ENCODE data around the gene PCDHB11. TPM values are rescaled to one million over a fixed set of nuclear protein-coding genes. Genes with fewer than 3 reads are reported as not detected.
"Not testable (repeated sequence)": the region's sequence is repeated elsewhere in the genome, so short reads cannot be mapped to it uniquely, and the experiment has no call there.

PCDHB11 gene
- polyA plus RNA-seq (2011; rRNA removed) (0.16 and 0.25 TPM in 2 replicates), polyA minus RNA-seq (2011; rRNA and poly(A)+ RNA removed) (0.17 and 0.28 TPM in 2 replicates)

- Histone ChIP-seq H3K27me3 (ENCODE audit: control insufficient read depth, insufficient read depth, low read length) (no peaks in the 10 kb centered on the region), H3K9me3 (ENCODE audit: control insufficient read depth, insufficient read depth, low read length) (peaks cover 29% of the 10 kb centered on the region), H3K4me3 (ENCODE audit: low read depth, low read length) (no peak within 1 kb of the TSS), H3K27ac (ENCODE audit: low read depth, low read length) (no peak within 1 kb of the TSS)
- DNase-seq (ENCODE audit: low read depth, low spot score): no peak
- CTCF ChIA-PET: interaction anchor here (0.9 to 1.0 kb wide), 2 partner anchors 28 to 121 kb away, joined by 3 read pairs; partner anchors contain the start of gene TAF7
- POLR2A ChIA-PET: no interaction called here
- TF ChIP-seq CTCF (IDR thresholded peaks at IDR 0.05; ENCODE audit: low read depth, low read length): no peak
These were observed at the start of gene PCDHB11 for GRCh38 chr5:141199359-141200235. Gene PCDHB11 (plus strand): TSS chr5:141199627. CDS start chr5:141199775, 148 bp downstream.

DNA sequence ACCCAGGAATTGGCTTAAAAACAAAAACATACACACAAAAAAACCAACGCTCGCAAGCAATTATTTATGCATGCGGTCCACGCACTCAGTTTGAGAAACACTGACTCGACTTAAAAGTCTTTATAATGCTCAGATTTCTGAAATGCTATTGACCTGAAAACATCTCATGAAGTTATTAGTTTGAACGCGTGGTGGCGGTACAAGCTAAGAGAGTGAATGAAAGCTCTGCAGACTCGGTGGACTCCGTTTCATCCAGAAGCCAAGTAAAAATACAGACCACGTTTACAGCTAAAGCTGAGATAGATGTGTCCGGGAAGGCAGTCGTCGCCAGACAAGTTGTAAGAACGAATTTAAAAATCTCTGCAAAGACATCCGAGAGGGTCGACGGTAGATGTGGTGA lies 49.6 kb upstream of the PCDHB11 start, which contains the start of gene PCDHB6:
Gene PCDHB6, plus strand, starts transcription at position 246 of the 400 bp plus-strand sequence. CDS start 201 bp downstream, outside the sequence.
- H3K9me3 ChIP-seq (ENCODE audit: control insufficient read depth, insufficient read depth, low read length): peaks cover 19% of the 10 kb centered on the region
- no peaks in the 10 kb centered on the region for H3K27me3 ChIP-seq (ENCODE audit: control insufficient read depth, insufficient read depth, low read length)
- TF ChIP-seq CTCF (IDR thresholded peaks at IDR 0.05; ENCODE audit: low read depth, low read length): no peak
- CTCF ChIA-PET: no interaction called here
- no peak within 1 kb of the TSS for H3K27ac ChIP-seq (ENCODE audit: low read depth, low read length)
- no peak within 1 kb of the TSS for H3K4me3 ChIP-seq (ENCODE audit: low read depth, low read length)
- DNase-seq (ENCODE audit: low read depth, low spot score): no peak
- POLR2A ChIA-PET: no interaction called here

DNA sequence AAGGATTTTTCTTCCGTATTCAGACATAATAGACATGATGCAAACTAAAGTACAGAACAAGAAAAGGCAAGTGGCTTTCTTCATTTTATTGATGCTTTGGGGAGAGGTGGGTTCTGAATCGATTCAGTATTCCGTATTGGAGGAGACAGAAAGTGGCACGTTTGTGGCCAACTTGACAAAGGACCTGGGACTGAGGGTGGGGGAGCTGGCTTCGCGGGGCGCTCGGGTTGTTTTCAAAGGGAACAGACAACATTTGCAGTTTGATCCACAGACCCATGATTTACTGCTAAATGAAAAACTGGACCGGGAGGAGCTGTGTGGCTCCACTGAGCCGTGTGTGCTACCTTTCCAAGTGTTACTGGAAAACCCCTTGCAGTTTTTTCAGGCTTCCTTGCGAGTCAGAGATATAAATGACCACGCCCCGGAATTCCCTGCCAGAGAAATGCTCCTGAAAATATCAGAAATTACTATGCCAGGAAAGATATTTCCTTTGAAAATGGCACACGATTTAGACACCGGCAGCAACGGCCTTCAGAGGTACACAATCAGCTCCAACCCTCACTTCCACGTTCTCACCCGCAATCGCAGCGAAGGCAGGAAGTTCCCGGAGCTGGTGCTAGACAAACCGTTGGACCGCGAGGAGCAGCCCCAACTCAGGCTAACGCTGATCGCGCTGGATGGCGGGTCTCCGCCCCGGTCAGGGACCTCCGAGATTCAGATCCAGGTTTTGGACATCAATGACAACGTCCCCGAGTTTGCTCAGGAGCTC lies 49.0 kb upstream of the PCDHB11 start:
- no peak overlapping the region for H3K27ac ChIP-seq (ENCODE audit: low read depth, low read length)
- H3K27me3 ChIP-seq (ENCODE audit: control insufficient read depth, insufficient read depth, low read length): no peaks in the 10 kb centered on the region
- CTCF ChIA-PET: no interaction called here
- no peak for DNase-seq (ENCODE audit: low read depth, low spot score)
- peaks cover 21% of the 10 kb centered on the region for H3K9me3 ChIP-seq (ENCODE audit: control insufficient read depth, insufficient read depth, low read length)
- POLR2A ChIA-PET: no interaction called here
- no peak overlapping the region for H3K4me3 ChIP-seq (ENCODE audit: low read depth, low read length)
- TF ChIP-seq CTCF (IDR thresholded peaks at IDR 0.05; ENCODE audit: low read depth, low read length): no peak

GRCh38 chr5:141150993-141151325 lies 48.5 kb upstream of the PCDHB11 start:
- no peak for TF ChIP-seq CTCF (IDR thresholded peaks at IDR 0.05; ENCODE audit: low read depth, low read length)
- CTCF ChIA-PET: no interaction called here
- H3K9me3 ChIP-seq (ENCODE audit: control insufficient read depth, insufficient read depth, low read length): peaks cover 26% of the 10 kb centered on the region
- no peaks in the 10 kb centered on the region for H3K27me3 ChIP-seq (ENCODE audit: control insufficient read depth, insufficient read depth, low read length)
- DNase-seq (ENCODE audit: low read depth, low spot score): no peak
- H3K27ac ChIP-seq (ENCODE audit: low read depth, low read length): no peak overlapping the region
- H3K4me3 ChIP-seq (ENCODE audit: low read depth, low read length): no peak overlapping the region
- POLR2A ChIA-PET: no interaction called here

- H3K9me3 ChIP-seq (ENCODE audit: control insufficient read depth, insufficient read depth, low read length): peaks cover 32% of the 10 kb centered on the region
- H3K27ac ChIP-seq (ENCODE audit: low read depth, low read length); H3K4me3 ChIP-seq (ENCODE audit: low read depth, low read length); DNase-seq (ENCODE audit: low read depth, low spot score); POLR2A ChIA-PET; H3K27me3 ChIP-seq (ENCODE audit: control insufficient read depth, insufficient read depth, low read length): not testable (repeated sequence)
- CTCF ChIA-PET: interaction anchor here (0.6 kb wide), 1 partner anchor 34 kb away, joined by 3 read pairs; no protein-coding TSS in a partner anchor
These were observed 47.8 kb upstream of the PCDHB11 start for GRCh38 chr5:141151632-141152031.

- H3K27ac ChIP-seq (ENCODE audit: low read depth, low read length); POLR2A ChIA-PET; H3K4me3 ChIP-seq (ENCODE audit: low read depth, low read length); DNase-seq (ENCODE audit: low read depth, low spot score); H3K27me3 ChIP-seq (ENCODE audit: control insufficient read depth, insufficient read depth, low read length): not testable (repeated sequence)
- CTCF ChIA-PET: interaction anchor here (0.6 kb wide), 1 partner anchor 34 kb away, joined by 3 read pairs; no protein-coding TSS in a partner anchor
- H3K9me3 ChIP-seq (ENCODE audit: control insufficient read depth, insufficient read depth, low read length): peaks cover 37% of the 10 kb centered on the region
These were observed 47.3 kb upstream of the PCDHB11 start for GRCh38 chr5:141152096-141152495.

Measured in AG04450 (cell line).